Ishikawa (cell line): ENCODE results near the gene ECE2.

Experiments used
- CEBPB ChIP-seq: IDR thresholded peaks from 2 replicates; pipeline ENCODE4 v1.6.1; 2012
- CREB1 ChIP-seq: IDR thresholded peaks from 2 replicates; pipeline ENCODE4 v1.6.1; 2012; ENCODE audit warnings: low read depth
- EGR1 ChIP-seq: IDR thresholded peaks from 2 replicates; pipeline ENCODE4 v1.6.1; 2012
- EP300 ChIP-seq: IDR thresholded peaks from 2 replicates; pipeline ENCODE4 v1.6.1; 2012; ENCODE audit warnings: borderline replicate concordance
- FOXM1 ChIP-seq: IDR thresholded peaks from 2 replicates; pipeline ENCODE4 v1.6.1; 2012; ENCODE audit warnings: low read depth, borderline replicate concordance
- NFIC ChIP-seq: IDR thresholded peaks from 2 replicates; pipeline ENCODE4 v1.6.1; 2012
- RAD21 ChIP-seq: IDR thresholded peaks from 2 replicates; pipeline ENCODE4 v1.6.1; 2012; ENCODE audit warnings: low read depth
- REST ChIP-seq: IDR thresholded peaks from 2 replicates; pipeline ENCODE4 v1.6.1; 2012; ENCODE audit warnings: low read depth, mild to moderate bottlenecking
- TAF1 ChIP-seq: IDR thresholded peaks from 2 replicates; pipeline ENCODE4 v1.6.1; 2012; ENCODE audit warnings: low read depth, mild to moderate bottlenecking
- TCF12 ChIP-seq: IDR thresholded peaks from 2 replicates; pipeline ENCODE4 v1.6.1; 2012; ENCODE audit warnings: low read depth
- TEAD4 ChIP-seq: IDR thresholded peaks from 2 replicates; pipeline ENCODE4 v1.6.1; 2012
- YY1 ChIP-seq: IDR thresholded peaks from 2 replicates; pipeline ENCODE4 v1.6.1; 2012; ENCODE audit warnings: low read depth
- ZBTB7A ChIP-seq: IDR thresholded peaks from 2 replicates; pipeline ENCODE4 v1.6.1; 2012; ENCODE audit warnings: low read depth
- TF ChIP-seq, protein P1 (sequence below): IDR thresholded peaks from 2 replicates; pipeline ENCODE4 v1.6.1; 2012
- TF ChIP-seq, protein P2 (sequence below): IDR thresholded peaks from 2 replicates; pipeline ENCODE4 v1.6.1; 2012

The ECE2 gene

GRCh38 chr3:184295771-184296170 lies 19.9 kb downstream of the ECE2 start:
- TF ChIP-seq TCF12: no peak
- no peak for TF ChIP-seq EP300
- TF ChIP-seq CREB1: no peak
- TF ChIP-seq YY1: no peak
- TF ChIP-seq ZBTB7A: no peak
- TF ChIP-seq FOXM1: no peak
- no peak for TF ChIP-seq TAF1
- TF ChIP-seq EGR1: no peak
- no peak for TF ChIP-seq TEAD4
- TF ChIP-seq, protein P1, sequence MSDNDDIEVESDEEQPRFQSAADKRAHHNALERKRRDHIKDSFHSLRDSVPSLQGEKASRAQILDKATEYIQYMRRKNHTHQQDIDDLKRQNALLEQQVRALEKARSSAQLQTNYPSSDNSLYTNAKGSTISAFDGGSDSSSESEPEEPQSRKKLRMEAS: no peak
- no peak for TF ChIP-seq NFIC
- TF ChIP-seq RAD21: no peak
- no peak for TF ChIP-seq REST

DNA sequence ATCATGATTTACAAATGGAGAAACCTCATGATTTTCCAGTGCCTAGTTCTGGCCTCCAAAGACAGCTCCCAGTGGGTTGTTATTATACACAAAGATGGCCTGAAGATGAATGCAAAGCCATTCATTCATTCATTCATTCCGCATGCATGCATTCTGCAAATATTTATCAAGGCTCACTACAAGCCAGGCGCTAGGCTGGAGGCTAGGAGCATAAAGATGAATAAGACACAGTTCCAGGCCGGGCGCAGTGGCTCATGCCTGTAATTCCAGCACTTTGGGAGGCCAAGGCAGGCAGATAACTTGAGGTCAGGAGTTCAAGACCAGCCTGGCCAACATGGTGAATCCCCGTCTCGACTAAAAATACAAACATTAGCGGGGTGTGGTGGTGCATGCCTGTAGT lies 20.8 kb downstream of the ECE2 start:
- TF ChIP-seq ZBTB7A (no peak), EGR1 (no peak), FOXM1 (no peak)
- TF ChIP-seq, protein P1: no peak

- TF ChIP-seq REST (no peak), FOXM1 (no peak), TEAD4 (no peak), CEBPB (no peak), TAF1 (peak; percentile 93), RAD21 (no peak), NFIC (no peak), YY1 (peak; percentile 87), ZBTB7A (no peak; the same call in 1 of the 2 replicates), CREB1 (no peak), EGR1 (no peak), EP300 (no peak), TCF12 (no peak)
- TF ChIP-seq, protein P2, sequence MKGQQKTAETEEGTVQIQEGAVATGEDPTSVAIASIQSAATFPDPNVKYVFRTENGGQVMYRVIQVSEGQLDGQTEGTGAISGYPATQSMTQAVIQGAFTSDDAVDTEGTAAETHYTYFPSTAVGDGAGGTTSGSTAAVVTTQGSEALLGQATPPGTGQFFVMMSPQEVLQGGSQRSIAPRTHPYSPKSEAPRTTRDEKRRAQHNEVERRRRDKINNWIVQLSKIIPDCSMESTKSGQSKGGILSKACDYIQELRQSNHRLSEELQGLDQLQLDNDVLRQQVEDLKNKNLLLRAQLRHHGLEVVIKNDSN: no peak
- TF ChIP-seq, protein P1: 0 out of 2 replicates have a peak, but pooled peaks have one; percentile 13
These were observed 23.1 kb downstream of the ECE2 start, which contains the start of gene PSMD2 for GRCh38 chr3:184298759-184299487. PSMD2 (plus strand) TSS chr3:184299241; CDS start chr3:184299267, 26 bp downstream.

GRCh38 chr3:184299488-184300377 lies 23.9 kb downstream of the ECE2 start:
- TF ChIP-seq CREB1 (no peak), EGR1 (no peak), EP300 (no peak), YY1 (no peak), CEBPB (no peak), TAF1 (no peak), ZBTB7A (no peak), NFIC (no peak), REST (no peak), FOXM1 (no peak), RAD21 (no peak), TCF12 (no peak), TEAD4 (no peak)
- TF ChIP-seq, protein P1: no peak
- TF ChIP-seq, protein P2: no peak
